Skeletal muscle tissue (tissue), 4 donors: ENCODE measurements around the gene ELMO1. TPM values are rescaled to one million over a fixed set of nuclear protein-coding genes. Genes with fewer than 3 reads are reported as not detected.

Experiments used
- H3K27ac ChIP-seq: one replicate; pipeline ENCODE4 v1.7.0; 2013; ENCODE audit warnings: mild to moderate bottlenecking, low read depth, low read length, inconsistent platforms
- H3K27me3 ChIP-seq, 3 donors: one replicate each; pipeline ENCODE4 v1.7.0; 2013; ENCODE audit warnings: low read length in 3 of 3; ENCODE audit not compliant: control insufficient read depth in 3 of 3, insufficient read depth in 3 of 3
- H3K36me3 ChIP-seq, 3 donors: one replicate each; pipeline ENCODE4 v1.7.0; 2013; ENCODE audit warnings: low read length in 3 of 3; ENCODE audit not compliant: control insufficient read depth in 3 of 3, insufficient read depth in 3 of 3
- H3K4me1 ChIP-seq, 3 donors: one replicate each; pipeline ENCODE4 v1.7.0; 2013; ENCODE audit warnings: low read length in 3 of 3, mild to moderate bottlenecking in 3 of 3; ENCODE audit not compliant: control insufficient read depth in 3 of 3, insufficient read depth in 3 of 3
- H3K4me3 ChIP-seq, 3 donors: one replicate each; pipeline ENCODE4 v1.7.0; 2013; ENCODE audit warnings: low read length in 3 of 3
- H3K9ac ChIP-seq, 3 donors: one replicate each; pipeline ENCODE4 v1.7.0; 2013; ENCODE audit warnings: low read length in 3 of 3, mild to moderate bottlenecking in 3 of 3, moderate library complexity in 2 of 3, low read depth in 1 of 3
- H3K9me3 ChIP-seq, 3 donors: one replicate each; pipeline ENCODE4 v1.7.0; 2013; ENCODE audit warnings: low read length in 3 of 3; ENCODE audit not compliant: control insufficient read depth in 3 of 3
- total RNA-seq: library from RNA; depleted of rRNA; stranded (reverse); fragments of >200 nt; gene quantifications from one replicate; pipeline ENCODE4 v1.2.3, GENCODE V29; 2014
- donor health status: Osteomylitis.

ELMO1 gene
- total RNA-seq, 1 donor from 2014 or later, result 52.7 TPM

GRCh38 chr7:37225285-37225969, 223.2 kb downstream of the ELMO1 start:
- Histone ChIP-seq H3K9ac (no peak overlapping the region), H3K9me3 (no peaks in the 10 kb centered on the region), H3K4me1 (peaks cover 0 to 6% (median 3%) of the 10 kb centered on the region in 3 donors), H3K4me3 (no peak overlapping the region), H3K27me3 (no peaks in the 10 kb centered on the region), H3K36me3 (no peaks in the 10 kb centered on the region), H3K27ac (no peak overlapping the region)

- Histone ChIP-seq H3K36me3 (no peaks in the 10 kb centered on the region), H3K9me3 (no peaks in the 10 kb centered on the region)
Observed at GRCh38 chr7:37224746-37225145, 223.9 kb downstream of the ELMO1 start.

GRCh38 chr7:37220664-37221063, 228.0 kb downstream of the ELMO1 start:
- Histone ChIP-seq H3K36me3 (no peaks in the 10 kb centered on the region), H3K9ac (no peak overlapping the region), H3K4me3 (no peak overlapping the region)

More at GRCh38 chr7:37224746-37225145, 223.9 kb downstream of the ELMO1 start:
- Histone ChIP-seq H3K27me3 (no peaks in the 10 kb centered on the region), H3K4me1 (peaks cover 0 to 3% (median 0%) of the 10 kb centered on the region in 3 donors), H3K4me3 (no peak overlapping the region), H3K27ac (no peak overlapping the region), H3K9ac (no peak overlapping the region)

GRCh38 chr7:37218956-37219355, 229.7 kb downstream of the ELMO1 start:
- Histone ChIP-seq H3K27ac (no peak overlapping the region), H3K4me1 (no peaks in the 10 kb centered on the region)

More at GRCh38 chr7:37220664-37221063, 228.0 kb downstream of the ELMO1 start:
- H3K27me3 ChIP-seq, result no peaks in the 10 kb centered on the region
- H3K9me3 ChIP-seq, result no peaks in the 10 kb centered on the region
- no peaks in the 10 kb centered on the region for H3K4me1 ChIP-seq
- H3K27ac ChIP-seq, result no peak overlapping the region

GRCh38 chr7:37216923-37217322, 231.7 kb downstream of the ELMO1 start:
- Histone ChIP-seq H3K27me3 (no peaks in the 10 kb centered on the region), H3K27ac (no peak overlapping the region), H3K9me3 (no peaks in the 10 kb centered on the region), H3K4me1 (peaks cover 0 to 2% (median 1%) of the 10 kb centered on the region in 3 donors), H3K9ac (no peak overlapping the region), H3K4me3 (no peak overlapping the region), H3K36me3 (no peaks in the 10 kb centered on the region)

More at GRCh38 chr7:37218956-37219355, 229.7 kb downstream of the ELMO1 start:
- no peak overlapping the region for H3K4me3 ChIP-seq
- H3K9me3 ChIP-seq, result no peaks in the 10 kb centered on the region
- H3K36me3 ChIP-seq, result no peaks in the 10 kb centered on the region
- H3K27me3 ChIP-seq, result no peaks in the 10 kb centered on the region
- H3K9ac ChIP-seq, result no peak overlapping the region

- Histone ChIP-seq H3K4me3 (no peak overlapping the region), H3K9me3 (no peaks in the 10 kb centered on the region), H3K36me3 (no peaks in the 10 kb centered on the region), H3K27me3 (no peaks in the 10 kb centered on the region), H3K9ac (no peak overlapping the region), H3K4me1 (peaks cover 0 to 7% (median 7%) of the 10 kb centered on the region in 3 donors), H3K27ac (no peak overlapping the region)
Observed at GRCh38 chr7:37216156-37216852, 232.4 kb downstream of the ELMO1 start.

- H3K9ac ChIP-seq, result no peak overlapping the region
- no peaks in the 10 kb centered on the region for H3K9me3 ChIP-seq
- H3K4me3 ChIP-seq, result no peak overlapping the region
- no peaks in the 10 kb centered on the region for H3K36me3 ChIP-seq
- H3K4me1 ChIP-seq, result peaks cover 0 to 9% (median 8%) of the 10 kb centered on the region in 3 donors
- no peaks in the 10 kb centered on the region for H3K27me3 ChIP-seq
- H3K27ac ChIP-seq, result no peak overlapping the region
Observed at GRCh38 chr7:37215290-37215923, 233.3 kb downstream of the ELMO1 start.

GRCh38 chr7:37212556-37212955, 236.1 kb downstream of the ELMO1 start:
- Histone ChIP-seq H3K9ac (no peak overlapping the region), H3K27ac (no peak overlapping the region), H3K4me1 (peaks cover 7 to 19% (median 8%) of the 10 kb centered on the region in 3 donors), H3K36me3 (no peaks in the 10 kb centered on the region), H3K4me3 (no peak overlapping the region), H3K27me3 (no peaks in the 10 kb centered on the region), H3K9me3 (no peaks in the 10 kb centered on the region)

- no peak overlapping the region for H3K9ac ChIP-seq
- no peak overlapping the region for H3K27ac ChIP-seq
- H3K4me3 ChIP-seq, result no peak overlapping the region
- H3K4me1 ChIP-seq, result peaks cover 7 to 19% (median 8%) of the 10 kb centered on the region in 3 donors
- H3K27me3 ChIP-seq, result no peaks in the 10 kb centered on the region
- H3K9me3 ChIP-seq, result no peaks in the 10 kb centered on the region
- no peaks in the 10 kb centered on the region for H3K36me3 ChIP-seq
Observed at GRCh38 chr7:37212051-37212450, 236.6 kb downstream of the ELMO1 start.
